ENCODE measurements around the gene CSRP3. TPM values are rescaled to one million over a fixed set of nuclear protein-coding genes. Genes with fewer than 3 reads are reported as not detected.

Gene CSRP3
- total and polyA plus RNA-seq, 2 donors (not counting 3 experiments of a cell fraction or from before 2014, with no cell fraction given): not detected

- no peaks in the 10 kb centered on the region for H3K4me1 ChIP-seq (ENCODE audit: control insufficient read depth, extremely low read depth, insufficient read depth, low read length)
- no peaks in the 10 kb centered on the region for H3K79me2 ChIP-seq (ENCODE audit: control insufficient read depth, insufficient read depth, low read length)
- peaks cover 0 to 7% of the 10 kb centered on the region in 2 experiments for H3K36me3 ChIP-seq (ENCODE audit: control insufficient read depth in 2 of 2, extremely low read depth in 1 of 2, insufficient read depth in 2 of 2, low read length in 2 of 2)
- no TSS peak for BruUV-seq (replicated peaks)
- DNase-seq (ENCODE audit: low read depth, low spot score) (no peak), FAIRE-seq (no peak)
- no peak overlapping the region for H3K4me3 ChIP-seq (replicated peaks in 1 of 3; ENCODE audit: insufficient read depth in 1 of 3, low read depth in 1 of 3, low read length in 3 of 3)
- no peak overlapping the region for H3K4me2 ChIP-seq (ENCODE audit: insufficient read depth, low read length)
- no peak for TF ChIP-seq FOS (IDR thresholded peaks at IDR 0.05; ENCODE audit: borderline replicate concordance, insufficient read depth, low read length)
- TF ChIP-seq POLR2A (IDR thresholded peaks at IDR 0.05; ENCODE audit: low read depth, low read length): no peak
- TF ChIP-seq GATA2 (IDR thresholded peaks at IDR 0.05; ENCODE audit: insufficient read depth, insufficient read length, low read depth, low read length): no peak
- TF ChIP-seq POLR2AphosphoS5 (IDR thresholded peaks at IDR 0.05; ENCODE audit: insufficient read depth, low read depth, low read length): no peak
- no peak for TF ChIP-seq JUN (IDR thresholded peaks at IDR 0.05; ENCODE audit: borderline replicate concordance, insufficient read depth, insufficient read length, low read depth)
- TF ChIP-seq CTCF (IDR thresholded peaks at IDR 0.05; ENCODE audit: extremely low read depth in 1 of 2, insufficient read depth in 1 of 2, low read depth in 1 of 2, low read length in 2 of 2): no peak
- no peak for TF ChIP-seq MAX (IDR thresholded peaks at IDR 0.05; ENCODE audit: insufficient read depth, insufficient read length)
- no peak for TF ChIP-seq MYC (IDR thresholded peaks at IDR 0.05; ENCODE audit: low read depth, low read length)
- TF ChIP-seq EZH2 (IDR thresholded peaks at IDR 0.05; ENCODE audit: borderline replicate concordance, low read depth, low read length, severe bottlenecking): no peak
- H4K20me1 ChIP-seq (replicated peaks; ENCODE audit: control insufficient read depth, extremely low read depth, insufficient read depth, low read length): no peaks in the 10 kb centered on the region
- H3K27me3 ChIP-seq (ENCODE audit: control insufficient read depth in 2 of 2, insufficient read depth in 2 of 2, low read length in 2 of 2): no peaks in the 10 kb centered on the region
- dilution Hi-C loops (cut with MboI; ENCODE audit: extremely low pct_ligation_motif_present, low sequenced_read_pairs): no loop called here
- ChIA-PET CTCF (interaction anchor here (1.0 to 1.8 kb wide), 3 partner anchors 12 to 111 kb away, joined by 4 to 6 read pairs (median 5); no protein-coding TSS in a partner anchor), POLR2A (no interaction called here)
- no peak overlapping the region for H3K9ac ChIP-seq (replicated peaks; ENCODE audit: extremely low read depth, insufficient read depth, low read length)
- no peak overlapping the region for H3K27ac ChIP-seq (ENCODE audit: insufficient read depth, low read depth, low read length)
- no peak overlapping the region for H2AFZ ChIP-seq (ENCODE audit: low read depth, low read length)
- intact Hi-C loops (cut with micrococcal nuclease): no loop called here
- no peaks in the 10 kb centered on the region for H3K9me1 ChIP-seq (replicated peaks; ENCODE audit: control insufficient read depth, extremely low read depth, insufficient read depth, low read length)
- no peaks in the 10 kb centered on the region for H3K9me3 ChIP-seq (replicated peaks; ENCODE audit: control insufficient read depth, insufficient read depth, low read length)
Measured at GRCh38 chr11:19181531-19182261, 20.1 kb downstream of the CSRP3 start.

All from endothelial cell of umbilical vein (primary cell).